Panc1 (cell line): ENCODE measurements around the gene CLDN22. TPM values are rescaled to one million over a fixed set of nuclear protein-coding genes. Genes with fewer than 3 reads are reported as not detected.

Experiments
- ATAC-seq: fragments of 200-7000 bp; cut with Tn5 transposase; 2 replicates; pipeline ENCODE4 v1.9.1; 2020; ENCODE audit warnings: mild to moderate bottlenecking, moderate library complexity
- BruUV-seq: library from RNA; stranded (reverse); fragments of 400-500 nt; replicated peaks from 2 replicates; lab custom pipeline; 2021; lab: Mats Ljungman, UMichigan
- CTCF ChIA-PET: fragments of 300-600 bp; sonication (Branson Sonifier 250); formaldehyde crosslinking; loops from one replicate; lab custom pipeline; 2022; ENCODE audit warnings: antibody characterized with exemption; lab: Charles Lee
- POLR2A ChIA-PET: fragments of 300-600 bp; sonication (Branson Sonifier 250); formaldehyde crosslinking; loops from one replicate; lab custom pipeline; 2022; ENCODE audit warnings: antibody characterized with exemption; lab: Charles Lee
- DNase-seq: peaks from one replicate; pipeline ENCODE4 v3.0.0-alpha.2; 2010; ENCODE audit warnings: low read depth, low spot score
- H3K27ac ChIP-seq: 2 replicates; pipeline ENCODE4 v1.5.1; 2011; ENCODE audit warnings: mild to moderate bottlenecking, low read length, inconsistent platforms
- H3K27me3 ChIP-seq: fragments of 200-500 bp; sonication (Bioruptor generic); 2 replicates; pipeline ENCODE4 v1.6.0; 2014; ENCODE audit warnings: low read length, inconsistent platforms; ENCODE audit not compliant: control insufficient read depth, insufficient read depth
- H3K36me3 ChIP-seq: fragments of 200-500 bp; sonication (Bioruptor generic); 2 replicates; pipeline ENCODE4 v1.5.1; 2014; ENCODE audit warnings: inconsistent platforms, mild to moderate bottlenecking, low read length, moderate library complexity; ENCODE audit not compliant: control insufficient read depth, insufficient read depth
- H3K4me1 ChIP-seq: 2 replicates; pipeline ENCODE4 v1.5.1; 2011; ENCODE audit warnings: inconsistent platforms, mild to moderate bottlenecking, low read length, moderate library complexity; ENCODE audit not compliant: control insufficient read depth, insufficient read depth
- H3K4me3 ChIP-seq, 2 experiments: 2 replicates each; pipeline ENCODE4 v1.5.1; 2011 to 2012; ENCODE audit warnings: low read depth in 2 of 2, low read length in 2 of 2, mild to moderate bottlenecking in 2 of 2, inconsistent platforms in 1 of 2, moderate library complexity in 1 of 2
- H3K9me3 ChIP-seq: fragments of 200-500 bp; sonication (Bioruptor generic); 2 replicates; pipeline ENCODE4 v1.5.1; 2014; ENCODE audit warnings: low read depth, mild to moderate bottlenecking, inconsistent platforms, low read length, moderate library complexity; ENCODE audit not compliant: control insufficient read depth, insufficient read depth
- CTCF ChIP-seq: fragments of 450-650 bp; IDR thresholded peaks from 2 replicates; pipeline ENCODE4 v1.5.1; 2017; ENCODE audit warnings: mild to moderate bottlenecking
- POLR2AphosphoS5 ChIP-seq: IDR thresholded peaks from 2 replicates; pipeline ENCODE4 v1.6.1; 2012; ENCODE audit warnings: mild to moderate bottlenecking, low read depth, low read length, moderate library complexity
- REST ChIP-seq, 2 experiments: IDR thresholded peaks; 2 replicates each; pipeline ENCODE4 v1.6.1; 2011 to 2012; ENCODE audit warnings: low read depth in 2 of 2, control low read depth in 1 of 2, low read length in 1 of 2, mild to moderate bottlenecking in 1 of 2, moderate library complexity in 1 of 2; ENCODE audit not compliant: insufficient read depth in 1 of 2
- SIN3A ChIP-seq: IDR thresholded peaks from 2 replicates; pipeline ENCODE4 v1.6.1; 2012; ENCODE audit warnings: low read depth, mild to moderate bottlenecking, low read length, moderate library complexity, borderline replicate concordance; ENCODE audit not compliant: insufficient read depth
- TCF7L2 ChIP-seq: IDR thresholded peaks from 2 replicates; pipeline ENCODE4 v1.6.1; 2011; ENCODE audit warnings: mild to moderate bottlenecking, low read depth, low read length, inconsistent platforms
- in situ Hi-C: cut with HindIII; loops from 2 replicates; pipeline ENCODE4 v1.10.0; 2016; ENCODE audit warnings: low sequenced_read_pairs, low pct_unique_long_range_greater_than_20kb
- intact Hi-C: fragments of 100-400 bp; cut with micrococcal nuclease; formaldehyde crosslinking; loops from one replicate; pipeline ENCODE4 v1.10.0; 2022; ENCODE audit not compliant: unreplicated experiment
- total RNA-seq: library from RNA; stranded (reverse); gene quantifications from one replicate; pipeline ENCODE4 v1.2.1, GENCODE V29; 2021; ENCODE audit not compliant: unreplicated experiment

The CLDN22 gene
- total RNA-seq, 1 experiment from 2014 or later: not detected

DNA sequence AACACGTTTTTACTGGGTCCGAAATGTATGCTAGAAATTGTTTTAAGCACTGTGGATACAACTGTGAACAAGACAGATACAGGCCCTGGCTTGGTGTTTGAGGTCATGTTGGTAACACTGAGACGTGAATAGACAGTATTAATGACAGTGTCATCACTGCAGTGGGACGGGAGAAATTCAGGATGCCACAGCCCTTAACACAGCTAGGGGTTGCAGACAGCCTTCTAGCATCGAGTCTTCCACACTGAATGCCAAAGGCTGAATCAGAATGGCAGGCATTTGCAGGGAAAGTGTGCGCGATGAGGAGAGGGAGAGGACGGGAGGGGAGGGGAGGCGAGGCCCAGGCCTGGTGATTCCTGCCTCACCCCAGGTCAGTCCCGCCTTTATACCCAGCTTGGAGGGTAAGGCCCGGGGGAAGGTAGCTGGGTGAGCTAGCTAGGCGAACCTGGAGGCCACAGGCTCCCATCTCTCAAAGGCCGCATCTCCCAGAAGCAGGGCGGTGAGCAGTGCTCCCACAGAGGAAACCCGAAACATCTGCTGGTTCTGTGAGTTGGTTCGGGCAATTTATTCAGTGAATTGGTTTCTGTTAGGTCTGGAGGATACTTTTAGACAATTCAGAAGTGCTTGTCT is 46.2 kb upstream of the CLDN22 start:
- no peak for ATAC-seq
- Histone ChIP-seq H3K36me3 (no peaks in the 10 kb centered on the region), H3K9me3 (no peaks in the 10 kb centered on the region), H3K4me3 (no peak overlapping the region), H3K27ac (no peak overlapping the region), H3K4me1 (no peaks in the 10 kb centered on the region), H3K27me3 (no peaks in the 10 kb centered on the region)
- no TSS peak for BruUV-seq
- no peak for DNase-seq
- TF ChIP-seq TCF7L2 (no peak), POLR2AphosphoS5 (no peak), SIN3A (no peak), REST (IDR thresholded peaks at IDR 0.05; ENCODE audit: insufficient read depth in 1 of 2, low read depth in 2 of 2, low read length in 1 of 2) (no peak), CTCF (no peak)
- ChIA-PET POLR2A (no interaction called here), CTCF (no interaction called here)
- in situ Hi-C loops (no loop called here), intact Hi-C loops (no loop called here)

DNA sequence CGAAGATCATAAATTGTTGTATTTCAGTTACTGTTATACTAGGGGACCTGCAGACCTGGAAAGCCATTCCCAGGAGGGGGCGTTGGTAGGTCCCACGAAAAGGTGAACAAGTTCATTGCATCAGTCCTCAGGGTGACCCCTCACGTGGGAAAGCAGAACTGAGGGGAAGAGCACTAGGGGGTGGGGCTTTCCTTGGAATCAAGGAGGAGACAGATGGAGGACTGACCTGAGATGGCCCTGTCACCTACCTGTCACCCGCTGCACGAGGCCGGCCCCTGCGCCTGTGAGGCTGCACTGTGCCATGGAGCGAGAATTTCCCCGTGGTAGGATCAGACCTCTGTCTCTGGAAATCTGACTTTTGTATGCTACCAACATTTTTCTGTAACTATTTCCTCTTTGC is 43.9 kb upstream of the CLDN22 start:
- H3K27me3 ChIP-seq: no peaks in the 10 kb centered on the region
- H3K9me3 ChIP-seq: no peaks in the 10 kb centered on the region
- ChIA-PET POLR2A (no interaction called here), CTCF (no interaction called here)
- no peak overlapping the region for H3K4me3 ChIP-seq
- intact Hi-C loops: no loop called here
- DNase-seq (no peak), ATAC-seq (no peak)
- no peak overlapping the region for H3K27ac ChIP-seq
- TF ChIP-seq SIN3A (no peak), CTCF (no peak), TCF7L2 (no peak), POLR2AphosphoS5 (no peak), REST (IDR thresholded peaks at IDR 0.05; ENCODE audit: insufficient read depth in 1 of 2, low read depth in 2 of 2, low read length in 1 of 2) (no peak)
- H3K36me3 ChIP-seq: no peaks in the 10 kb centered on the region
- no TSS peak for BruUV-seq
- in situ Hi-C loops: no loop called here
- no peaks in the 10 kb centered on the region for H3K4me1 ChIP-seq
